Spleen (tissue), 7 donors: Measurements from ENCODE around the gene TMEM178B.

Experiments used
- POLR2AphosphoS5 ChIP-seq, 3 donors: sonication (generic); formaldehyde crosslinking; IDR thresholded peaks; one replicate each; pipeline ENCODE4 v1.5.1; 2017; ENCODE audit warnings: antibody characterized with exemption in 3 of 3
- TF ChIP-seq, protein P1 (sequence below), 11 experiments: fragments of 200-600 bp in 7 of 11; fragments of 450-650 bp in 4 of 11; sonication (generic) in 4 of 11; IDR thresholded peaks in 8 of 11; conservative IDR thresholded peaks in 3 of 11; 1 replicate in 7 of 11; 2 replicates in 4 of 11; pipeline versions ENCODE4 v1.4.0 to v1.8.0; 2016 to 2021; ENCODE audit warnings: antibody characterized with exemption in 11 of 11, inconsistent platforms in 4 of 11, mild to moderate bottlenecking in 1 of 11
- donor health status: DM: no; HTN: no; CAD: no; lungs with moderate emphysema.
- donor health status: DM: no; HTN: no; CAD: no.
- donor health status: DM: no; HTN: no; CAD: no.

DNA sequence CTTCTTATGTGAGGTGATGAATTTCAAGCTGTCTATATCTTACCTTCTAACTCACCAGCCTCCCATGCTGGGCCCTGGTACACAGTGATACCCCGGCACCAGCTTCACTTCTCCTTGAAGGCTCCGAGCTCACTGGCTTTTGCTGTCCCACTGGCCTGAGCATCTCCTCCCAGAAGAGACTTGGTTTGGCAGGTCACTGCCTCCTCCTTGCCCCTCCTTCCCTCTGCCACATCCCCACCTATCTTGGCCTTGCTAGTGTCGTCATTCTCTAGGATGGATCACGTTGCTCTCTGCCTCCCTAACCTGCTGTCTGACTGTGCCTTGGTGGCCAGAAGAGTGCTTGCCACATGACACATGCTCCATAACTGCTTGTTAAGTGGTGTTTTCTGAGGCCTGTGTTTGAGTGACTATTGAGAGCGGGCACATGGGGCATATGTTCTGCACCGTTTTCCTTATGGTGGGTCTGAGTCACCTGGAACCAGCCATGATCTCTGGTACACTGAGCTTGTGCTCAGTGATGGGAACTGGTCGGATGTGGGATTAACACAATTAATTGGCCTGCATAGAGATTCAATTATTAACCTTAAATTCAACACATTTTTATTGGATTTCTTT is 86.5 kb downstream of the TMEM178B start:
- TF ChIP-seq, protein P1, sequence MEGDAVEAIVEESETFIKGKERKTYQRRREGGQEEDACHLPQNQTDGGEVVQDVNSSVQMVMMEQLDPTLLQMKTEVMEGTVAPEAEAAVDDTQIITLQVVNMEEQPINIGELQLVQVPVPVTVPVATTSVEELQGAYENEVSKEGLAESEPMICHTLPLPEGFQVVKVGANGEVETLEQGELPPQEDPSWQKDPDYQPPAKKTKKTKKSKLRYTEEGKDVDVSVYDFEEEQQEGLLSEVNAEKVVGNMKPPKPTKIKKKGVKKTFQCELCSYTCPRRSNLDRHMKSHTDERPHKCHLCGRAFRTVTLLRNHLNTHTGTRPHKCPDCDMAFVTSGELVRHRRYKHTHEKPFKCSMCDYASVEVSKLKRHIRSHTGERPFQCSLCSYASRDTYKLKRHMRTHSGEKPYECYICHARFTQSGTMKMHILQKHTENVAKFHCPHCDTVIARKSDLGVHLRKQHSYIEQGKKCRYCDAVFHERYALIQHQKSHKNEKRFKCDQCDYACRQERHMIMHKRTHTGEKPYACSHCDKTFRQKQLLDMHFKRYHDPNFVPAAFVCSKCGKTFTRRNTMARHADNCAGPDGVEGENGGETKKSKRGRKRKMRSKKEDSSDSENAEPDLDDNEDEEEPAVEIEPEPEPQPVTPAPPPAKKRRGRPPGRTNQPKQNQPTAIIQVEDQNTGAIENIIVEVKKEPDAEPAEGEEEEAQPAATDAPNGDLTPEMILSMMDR (IDR thresholded peaks at IDR 0.05 in 8 of 11, conservative IDR thresholded peaks at IDR 0.05 in 3 of 11) = no peak
- TF ChIP-seq POLR2AphosphoS5 (IDR thresholded peaks at IDR 0.05) = no peak
